ENCODE data around the gene PCDHA11. TPM values are rescaled to one million over a fixed set of nuclear protein-coding genes. Genes with fewer than 3 reads are reported as not detected.
"Not testable (repeated sequence)": the region's sequence is repeated elsewhere in the genome, so short reads cannot be mapped to it uniquely, and the experiment has no call there.

Gene PCDHA11
- total RNA-seq, 1 experiment from 2014 or later = not detected

DNA sequence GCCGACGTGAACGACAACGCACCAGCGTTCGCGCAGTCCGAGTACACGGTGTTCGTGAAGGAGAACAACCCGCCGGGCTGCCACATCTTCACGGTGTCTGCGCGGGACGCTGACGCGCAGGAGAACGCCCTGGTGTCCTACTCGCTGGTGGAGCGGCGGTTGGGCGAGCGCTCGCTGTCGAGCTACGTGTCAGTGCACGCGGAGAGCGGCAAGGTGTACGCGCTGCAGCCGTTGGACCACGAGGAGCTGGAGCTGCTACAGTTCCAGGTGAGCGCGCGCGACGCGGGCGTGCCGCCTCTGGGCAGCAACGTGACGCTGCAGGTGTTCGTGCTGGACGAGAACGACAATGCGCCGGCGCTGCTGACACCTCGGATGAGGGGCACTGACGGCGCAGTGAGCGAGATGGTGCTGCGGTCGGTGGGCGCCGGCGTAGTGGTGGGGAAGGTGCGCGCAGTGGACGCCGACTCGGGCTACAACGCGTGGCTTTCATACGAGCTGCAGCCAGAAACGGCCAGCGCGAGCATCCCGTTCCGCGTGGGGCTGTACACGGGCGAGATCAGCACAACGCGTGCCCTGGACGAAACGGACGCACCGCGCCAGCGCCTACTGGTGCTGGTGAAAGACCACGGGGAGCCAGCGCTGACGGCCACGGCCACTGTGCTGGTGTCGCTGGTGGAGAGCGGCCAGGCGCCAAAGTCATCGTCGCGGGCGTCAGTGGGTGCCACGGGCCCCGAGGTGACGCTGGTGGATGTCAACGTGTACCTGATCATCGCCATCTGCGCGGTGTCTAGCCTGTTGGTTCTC is 18.7 kb upstream of the PCDHA11 start:
- DNase-seq (ENCODE audit: low read depth) = not testable (repeated sequence)

DNA sequence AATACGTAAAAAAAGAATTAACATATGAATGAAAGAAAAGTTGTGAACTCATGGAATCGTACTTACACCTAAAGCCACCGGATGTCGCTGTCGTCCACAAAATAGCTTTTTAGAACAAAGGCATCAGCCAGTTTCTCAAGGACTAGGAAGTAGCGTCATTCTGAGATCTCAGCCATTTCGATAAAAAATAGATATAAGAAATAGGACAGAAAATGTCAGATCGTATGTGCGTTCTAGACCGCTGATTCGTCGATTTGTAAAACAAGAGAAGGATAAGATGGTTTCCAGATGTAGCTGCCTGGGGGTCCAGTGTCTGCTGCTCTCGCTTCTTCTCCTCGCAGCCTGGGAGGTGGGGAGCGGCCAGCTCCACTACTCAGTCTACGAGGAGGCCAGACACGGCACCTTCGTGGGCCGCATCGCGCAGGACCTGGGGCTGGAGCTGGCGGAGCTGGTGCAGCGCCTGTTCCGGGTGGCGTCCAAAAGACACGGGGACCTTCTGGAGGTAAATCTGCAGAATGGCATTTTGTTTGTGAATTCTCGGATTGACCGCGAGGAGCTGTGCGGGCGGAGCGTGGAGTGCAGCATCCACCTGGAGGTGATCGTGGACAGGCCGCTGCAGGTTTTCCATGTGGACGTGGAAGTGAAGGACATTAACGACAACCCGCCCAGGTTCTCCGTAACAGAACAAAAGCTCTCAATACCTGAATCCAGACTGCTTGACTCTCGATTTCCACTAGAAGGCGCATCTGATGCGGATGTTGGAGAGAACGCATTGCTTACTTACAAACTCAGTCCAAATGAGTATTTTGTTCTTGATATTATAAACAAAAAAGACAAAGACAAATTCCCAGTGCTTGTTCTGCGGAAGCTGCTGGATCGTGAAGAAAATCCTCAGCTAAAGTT is 12.7 kb upstream of the PCDHA11 start, which contains the start of gene PCDHA10:
Gene PCDHA10, plus strand, starts transcription at position 126 of the 903 bp plus-strand sequence. Its CDS starts 152 bp downstream, at position 278.
- no peak for DNase-seq (ENCODE audit: low read depth)

DNA sequence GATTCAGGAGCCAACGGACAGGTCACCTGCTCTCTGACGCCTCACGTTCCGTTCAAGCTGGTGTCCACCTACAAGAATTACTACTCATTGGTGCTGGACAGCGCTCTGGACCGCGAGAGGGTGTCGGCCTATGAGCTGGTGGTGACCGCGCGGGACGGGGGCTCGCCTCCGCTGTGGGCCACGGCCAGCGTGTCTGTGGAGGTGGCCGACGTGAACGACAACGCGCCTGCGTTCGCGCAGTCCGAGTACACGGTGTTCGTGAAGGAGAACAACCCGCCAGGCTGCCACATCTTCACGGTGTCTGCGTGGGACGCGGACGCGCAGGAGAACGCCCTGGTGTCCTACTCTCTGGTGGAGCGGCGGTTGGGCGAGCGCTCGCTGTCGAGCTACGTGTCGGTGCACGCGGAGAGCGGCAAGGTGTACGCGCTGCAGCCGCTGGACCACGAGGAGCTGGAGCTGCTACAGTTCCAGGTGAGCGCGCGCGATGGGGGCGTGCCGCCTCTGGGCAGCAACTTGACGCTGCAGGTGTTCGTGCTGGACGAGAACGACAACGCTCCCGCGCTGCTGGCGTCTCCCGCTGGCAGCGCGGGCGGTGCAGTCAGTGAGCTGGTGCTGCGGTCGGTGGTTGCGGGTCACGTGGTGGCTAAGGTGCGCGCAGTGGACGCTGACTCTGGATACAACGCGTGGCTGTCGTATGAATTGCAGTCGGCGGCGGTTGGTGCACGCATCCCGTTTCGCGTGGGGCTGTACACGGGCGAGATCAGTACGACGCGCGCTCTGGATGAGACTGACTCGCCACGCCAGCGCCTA is 11.4 kb upstream of the PCDHA11 start:
- no peak for DNase-seq (ENCODE audit: low read depth)

DNA sequence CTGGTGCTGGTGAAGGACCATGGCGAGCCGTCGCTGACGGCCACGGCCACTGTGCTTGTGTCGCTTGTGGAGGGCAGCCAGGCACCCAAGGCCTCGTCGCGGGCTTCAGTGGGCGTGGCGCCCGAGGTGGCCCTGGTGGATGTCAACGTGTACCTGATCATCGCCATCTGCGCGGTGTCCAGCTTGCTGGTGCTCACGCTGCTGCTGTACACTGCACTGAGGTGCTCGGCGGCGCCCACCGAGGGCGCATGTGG is 10.8 kb upstream of the PCDHA11 start:
- DNase-seq (ENCODE audit: low read depth) = no peak

DNA sequence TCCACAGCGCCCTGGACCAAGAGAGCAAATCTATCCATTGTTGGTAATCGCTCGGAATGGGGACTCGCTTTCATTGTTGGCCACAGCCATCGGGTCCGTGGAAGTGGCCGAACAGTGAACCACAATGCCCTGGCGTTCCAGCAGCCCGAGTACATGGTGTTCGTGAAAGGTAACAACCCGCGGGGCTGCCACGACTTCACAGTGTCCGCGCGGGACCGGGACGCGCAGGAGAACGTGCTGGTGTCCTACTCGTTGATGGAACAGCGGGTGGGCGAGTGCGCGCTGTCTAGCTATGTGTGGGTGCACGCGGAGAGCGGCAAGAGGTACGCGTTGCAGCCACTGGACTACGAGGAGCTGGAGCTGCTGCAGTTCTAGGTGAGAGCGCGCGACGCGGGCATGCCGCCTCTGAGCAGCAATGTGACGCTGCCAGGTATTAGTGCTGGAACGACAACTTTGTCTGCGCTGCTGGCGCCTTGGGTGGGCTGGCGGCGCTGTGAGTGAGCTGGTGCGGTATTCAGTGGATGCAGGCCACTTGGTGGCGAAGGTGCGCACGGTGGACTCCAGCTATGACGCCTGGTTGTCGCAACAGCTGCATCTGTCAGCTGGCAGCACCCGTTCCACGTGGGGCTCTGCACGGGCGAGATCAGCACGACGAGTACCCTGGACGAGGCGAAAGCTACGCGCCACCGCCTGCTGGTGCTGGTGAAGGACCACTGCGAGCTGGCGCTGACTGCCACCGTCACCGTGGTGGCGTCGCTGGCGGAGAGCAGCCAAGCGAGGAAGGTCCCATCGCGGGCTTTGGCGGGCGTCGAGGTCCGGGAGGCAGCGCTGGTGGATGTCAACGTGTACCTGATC is 6.1 kb upstream of the PCDHA11 start:
- no peak for DNase-seq (ENCODE audit: low read depth)

DNA sequence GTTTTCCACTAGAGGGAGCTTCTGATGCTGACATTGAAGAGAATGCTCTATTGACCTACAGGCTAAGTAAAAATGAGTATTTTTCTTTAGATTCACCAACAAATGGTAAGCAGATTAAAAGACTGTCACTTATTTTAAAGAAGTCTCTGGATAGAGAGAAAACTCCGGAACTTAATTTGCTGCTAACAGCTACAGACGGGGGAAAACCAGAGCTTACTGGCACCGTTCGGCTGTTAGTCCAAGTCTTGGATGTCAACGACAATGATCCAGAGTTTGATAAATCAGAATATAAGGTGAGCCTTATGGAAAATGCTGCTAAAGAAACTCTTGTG is 764 bp downstream of the PCDHA11 start:
- no peak for DNase-seq (ENCODE audit: low read depth)

DNA sequence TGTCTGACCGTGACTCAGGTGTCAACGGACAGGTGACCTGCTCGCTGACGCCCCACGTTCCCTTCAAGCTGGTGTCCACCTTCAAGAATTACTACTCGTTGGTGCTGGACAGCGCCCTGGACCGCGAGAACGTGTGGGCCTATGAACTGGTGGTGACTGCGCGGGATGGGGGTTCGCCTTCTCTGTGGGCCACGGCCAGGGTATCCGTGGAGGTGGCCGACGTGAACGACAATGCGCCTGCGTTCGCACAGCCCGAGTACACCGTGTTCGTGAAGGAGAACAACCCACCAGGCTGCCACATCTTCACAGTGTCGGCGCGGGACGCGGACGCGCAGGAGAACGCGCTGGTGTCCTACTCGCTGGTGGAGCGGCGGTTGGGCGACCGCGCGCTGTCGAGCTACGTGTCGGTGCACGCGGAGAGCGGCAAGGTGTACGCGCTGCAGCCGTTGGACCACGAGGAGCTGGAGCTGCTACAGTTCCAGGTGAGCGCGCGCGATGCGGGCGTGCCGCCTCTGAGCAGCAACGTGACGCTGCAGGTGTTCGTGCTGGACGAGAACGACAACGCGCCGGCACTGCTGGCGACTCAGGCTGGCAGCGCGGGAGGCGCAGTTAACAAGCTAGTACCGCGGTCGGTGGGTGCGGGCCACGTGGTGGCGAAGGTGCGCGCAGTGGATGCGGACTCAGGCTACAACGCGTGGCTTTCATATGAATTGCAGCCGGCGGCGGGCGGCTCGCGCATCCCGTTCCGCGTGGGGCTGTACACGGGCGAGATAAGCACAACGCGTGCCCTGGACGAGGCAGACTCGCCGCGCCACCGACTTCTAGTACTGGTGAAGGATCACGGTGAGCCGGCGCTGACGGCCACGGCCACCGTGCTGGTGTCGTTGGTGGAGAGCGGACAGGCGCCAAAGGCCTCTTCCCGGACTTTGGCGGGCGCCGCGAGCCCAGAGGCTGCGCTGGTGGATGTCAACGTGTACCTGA is 1.8 kb downstream of the PCDHA11 start:
- DNase-seq (ENCODE audit: low read depth) = no peak

DNA sequence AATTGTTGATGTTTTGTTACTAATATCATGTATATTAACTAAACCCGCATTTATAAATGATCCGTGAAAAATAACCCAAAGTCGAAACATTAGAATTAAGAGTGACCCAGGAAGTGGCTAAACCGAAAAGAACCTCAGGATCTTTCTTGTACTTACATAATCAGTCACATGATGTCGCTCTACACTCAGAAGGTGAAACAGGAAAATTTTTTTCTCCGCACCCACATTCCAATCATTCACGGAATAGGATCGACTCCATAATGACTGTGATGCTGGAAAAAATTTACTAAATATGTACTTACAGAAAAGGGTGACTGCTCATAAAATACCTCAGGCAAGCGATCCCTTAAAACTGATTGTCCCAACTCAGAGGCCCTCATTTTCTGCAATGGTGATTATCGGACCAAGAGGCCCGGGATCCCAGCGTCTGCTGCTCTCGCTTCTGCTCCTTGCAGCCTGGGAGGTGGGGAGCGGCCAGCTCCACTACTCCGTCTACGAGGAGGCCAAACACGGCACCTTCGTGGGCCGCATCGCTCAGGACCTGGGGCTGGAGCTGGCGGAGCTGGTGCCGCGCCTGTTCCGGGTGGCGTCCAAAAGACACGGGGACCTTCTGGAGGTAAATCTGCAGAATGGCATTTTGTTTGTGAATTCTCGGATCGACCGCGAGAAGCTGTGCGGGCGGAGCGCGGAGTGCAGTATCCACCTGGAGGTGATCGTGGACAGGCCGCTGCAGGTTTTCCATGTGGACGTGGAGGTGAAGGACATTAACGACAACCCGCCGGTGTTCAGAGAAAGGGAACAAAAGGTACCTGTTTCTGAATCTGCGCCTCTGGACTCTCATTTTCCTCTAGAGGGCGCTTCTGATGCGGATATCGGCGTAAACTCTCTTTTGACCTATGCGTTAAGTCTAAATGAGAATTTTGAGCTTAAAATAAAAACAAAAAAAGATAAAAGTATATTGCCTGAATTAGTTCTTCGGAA is 6.6 kb downstream of the PCDHA11 start, which contains the start of gene PCDHA12:
Gene PCDHA12, plus strand, starts transcription at position 224 of the 981 bp plus-strand sequence. Its CDS starts 165 bp downstream, at position 389.
- DNase-seq (ENCODE audit: low read depth) = no peak

DNA sequence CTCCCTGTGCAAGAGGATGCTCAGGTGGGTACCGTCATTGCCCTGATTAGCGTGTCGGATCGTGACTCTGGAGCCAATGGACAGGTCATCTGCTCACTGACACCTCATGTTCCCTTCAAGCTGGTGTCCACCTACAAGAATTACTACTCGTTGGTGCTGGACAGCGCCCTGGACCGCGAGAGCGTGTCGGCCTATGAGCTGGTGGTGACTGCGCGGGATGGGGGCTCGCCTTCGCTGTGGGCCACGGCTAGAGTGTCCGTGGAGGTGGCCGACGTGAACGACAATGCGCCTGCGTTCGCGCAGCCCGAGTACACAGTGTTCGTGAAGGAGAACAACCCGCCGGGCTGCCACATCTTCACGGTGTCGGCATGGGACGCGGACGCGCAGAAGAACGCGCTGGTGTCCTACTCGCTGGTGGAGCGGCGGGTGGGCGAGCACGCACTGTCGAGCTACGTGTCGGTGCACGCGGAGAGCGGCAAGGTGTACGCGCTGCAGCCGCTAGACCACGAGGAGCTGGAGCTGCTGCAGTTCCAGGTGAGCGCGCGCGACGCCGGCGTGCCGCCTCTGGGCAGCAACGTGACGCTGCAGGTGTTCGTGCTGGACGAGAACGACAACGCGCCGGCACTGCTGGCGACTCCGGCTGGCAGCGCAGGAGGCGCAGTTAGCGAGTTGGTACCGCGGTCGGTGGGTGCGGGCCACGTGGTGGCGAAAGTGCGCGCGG is 7.9 kb downstream of the PCDHA11 start:
- not testable (repeated sequence) for DNase-seq (ENCODE audit: low read depth)

DNA sequence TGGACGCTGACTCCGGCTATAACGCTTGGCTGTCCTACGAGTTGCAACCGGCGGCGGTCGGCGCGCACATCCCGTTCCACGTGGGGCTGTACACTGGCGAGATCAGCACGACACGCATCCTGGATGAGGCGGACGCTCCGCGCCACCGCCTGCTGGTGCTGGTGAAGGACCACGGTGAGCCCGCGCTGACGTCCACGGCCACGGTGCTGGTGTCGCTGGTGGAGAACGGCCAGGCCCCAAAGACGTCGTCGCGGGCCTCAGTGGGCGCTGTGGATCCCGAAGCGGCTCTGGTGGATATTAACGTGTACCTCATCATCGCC is 8.5 kb downstream of the PCDHA11 start:
- DNase-seq (ENCODE audit: low read depth) = no peak

DNA sequence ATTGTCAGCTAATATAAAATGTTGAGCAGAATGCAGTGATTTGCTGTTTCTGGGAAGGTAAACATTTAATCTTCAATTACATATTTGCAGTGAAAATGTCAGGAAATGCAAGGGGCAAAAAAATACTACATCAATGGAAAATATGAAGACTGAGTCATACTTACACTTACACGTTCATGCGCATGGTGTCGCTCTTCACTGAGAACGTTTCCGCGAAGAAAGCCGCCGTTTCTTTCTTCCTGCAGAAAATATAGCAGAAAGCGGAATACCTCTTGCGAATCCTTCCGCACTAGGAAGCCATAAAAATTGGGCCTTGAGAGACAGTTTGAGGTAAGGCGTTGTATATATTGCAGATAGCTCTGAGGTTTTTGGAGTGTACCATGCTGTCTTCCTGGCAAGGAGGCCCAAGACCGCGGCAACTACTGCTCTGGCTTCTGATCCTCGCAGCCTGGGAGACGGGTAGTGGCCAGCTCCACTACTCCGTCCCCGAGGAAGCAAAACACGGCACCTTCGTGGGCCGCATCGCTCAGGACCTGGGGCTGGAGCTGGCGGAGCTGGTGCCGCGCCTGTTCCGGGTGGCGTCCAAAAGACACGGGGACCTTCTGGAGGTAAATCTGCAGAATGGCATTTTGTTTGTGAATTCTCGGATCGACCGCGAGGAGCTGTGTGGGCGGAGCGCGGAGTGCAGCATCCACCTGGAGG is 13.3 kb downstream of the PCDHA11 start, which contains the start of gene PCDHA13:
Gene PCDHA13, plus strand, starts transcription at position 236 of the 702 bp plus-strand sequence. Its CDS starts 145 bp downstream, at position 381.
- DNase-seq (ENCODE audit: low read depth) = peak; percentile 4

DNA sequence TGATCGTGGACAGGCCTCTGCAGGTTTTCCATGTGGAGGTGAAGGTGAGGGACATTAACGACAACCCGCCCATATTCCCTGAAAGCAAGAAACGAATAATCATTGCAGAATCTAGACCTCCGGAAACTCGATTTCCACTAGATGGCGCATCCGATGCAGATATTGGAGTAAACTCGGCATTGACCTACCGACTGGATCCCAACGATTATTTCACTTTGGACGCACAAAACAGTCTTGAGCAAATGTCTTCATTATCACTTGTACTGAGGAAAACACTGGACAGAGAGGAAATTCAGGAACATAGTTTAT is 13.8 kb downstream of the PCDHA11 start:
- peak; percentile 9 for DNase-seq (ENCODE audit: low read depth)

DNA sequence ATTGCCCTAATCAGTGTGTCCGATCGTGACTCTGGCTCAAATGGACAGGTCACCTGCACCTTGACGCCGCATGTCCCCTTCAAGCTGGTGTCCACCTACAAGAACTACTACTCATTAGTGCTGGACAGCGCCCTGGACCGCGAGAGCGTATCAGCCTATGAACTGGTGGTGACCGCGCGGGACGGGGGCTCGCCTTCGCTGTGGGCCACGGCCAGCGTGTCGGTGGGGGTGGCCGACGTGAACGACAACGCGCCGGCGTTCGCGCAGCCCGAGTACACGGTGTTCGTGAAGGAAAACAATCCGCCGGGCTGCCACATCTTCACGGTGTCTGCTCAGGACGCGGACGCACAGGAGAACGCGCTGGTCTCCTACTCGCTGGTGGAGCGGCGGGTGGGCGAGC is 14.6 kb downstream of the PCDHA11 start:
- DNase-seq (ENCODE audit: low read depth) = no peak

DNA sequence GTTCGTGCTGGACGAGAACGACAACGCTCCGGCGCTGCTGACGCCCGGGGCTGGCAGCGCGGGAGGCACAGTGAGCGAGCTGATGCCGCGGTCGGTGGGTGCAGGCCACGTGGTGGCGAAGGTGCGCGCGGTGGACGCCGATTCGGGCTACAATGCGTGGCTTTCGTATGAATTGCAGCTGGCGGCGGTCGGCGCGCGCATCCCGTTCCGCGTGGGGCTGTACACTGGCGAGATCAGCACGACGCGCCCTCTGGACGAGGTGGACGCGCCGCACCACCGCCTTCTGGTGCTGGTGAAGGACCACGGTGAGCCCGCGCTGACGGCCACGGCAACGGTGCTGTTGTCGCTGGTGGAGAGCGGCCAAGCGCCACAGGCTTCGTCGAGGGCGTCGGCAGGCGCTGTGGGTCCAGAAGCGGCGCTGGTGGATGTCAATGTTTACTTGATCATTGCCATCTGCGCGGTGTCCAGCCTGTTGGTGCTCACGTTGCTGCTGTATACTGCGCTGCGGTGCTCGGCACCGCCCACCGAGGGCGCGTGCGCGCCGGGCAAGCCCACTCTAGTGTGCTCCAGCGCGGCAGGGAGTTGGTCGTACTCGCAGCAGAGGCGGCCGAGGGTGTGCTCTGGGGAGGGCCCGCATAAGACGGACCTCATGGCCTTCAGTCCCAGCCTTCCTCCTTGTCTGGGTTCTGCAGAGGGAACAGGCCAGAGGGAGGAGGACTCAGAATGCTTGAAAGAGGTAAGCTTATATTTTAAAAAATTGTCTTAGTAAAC is 15.4 kb downstream of the PCDHA11 start:
- DNase-seq (ENCODE audit: low read depth) = no peak

DNA sequence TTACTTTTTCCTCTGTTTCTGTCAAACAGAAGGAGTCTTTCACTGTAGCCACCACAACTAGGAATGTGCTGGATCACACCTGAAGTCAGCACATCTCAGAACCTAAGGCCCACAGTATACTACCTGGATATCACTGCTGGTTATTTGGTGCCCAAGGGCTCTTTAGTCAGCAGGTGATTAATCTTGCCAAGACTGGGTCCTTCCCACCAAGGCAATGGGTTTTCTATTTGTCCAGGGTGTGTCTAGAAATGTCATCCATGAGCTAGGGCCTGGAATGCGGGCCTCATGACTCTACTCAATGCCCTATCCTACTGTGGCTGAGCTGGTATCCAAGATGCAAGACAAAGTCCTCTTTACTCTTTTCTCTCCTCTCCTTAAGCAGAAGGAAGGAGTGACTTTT is 47.6 kb downstream of the PCDHA11 start:
- no peak for DNase-seq (ENCODE audit: low read depth)

All from RPMI7951 (cell line).